HG03439 (cell line): Measurements from ENCODE around the gene SESN1.
"Not testable (repeated sequence)": the region's sequence is repeated elsewhere in the genome, so short reads cannot be mapped to it uniquely, and the experiment has no call there.

Experiments
- ATAC-seq: cut with Tn5 transposase; IDR thresholded peaks from one replicate; pipeline ENCODE4 v1.9.1; 2021; ENCODE audit warnings: mild to moderate bottlenecking, moderate library complexity; ENCODE audit not compliant: unreplicated experiment

SESN1 gene

GRCh38 chr6:109095036-109095834, 589 bp upstream of the SESN1 start, which contains the start of gene CEP57L1:
Gene CEP57L1, plus strand, starts transcription at chr6:109095507. Its CDS starts 49,715 bp downstream, at chr6:109145222.
- peak; percentile 77 for ATAC-seq

- ATAC-seq: no peak
Measured at GRCh38 chr6:109093732-109094415, 772 bp downstream of the SESN1 start.

- no peak for ATAC-seq
Measured at GRCh38 chr6:109092074-109092473, 2.6 kb downstream of the SESN1 start.

DNA sequence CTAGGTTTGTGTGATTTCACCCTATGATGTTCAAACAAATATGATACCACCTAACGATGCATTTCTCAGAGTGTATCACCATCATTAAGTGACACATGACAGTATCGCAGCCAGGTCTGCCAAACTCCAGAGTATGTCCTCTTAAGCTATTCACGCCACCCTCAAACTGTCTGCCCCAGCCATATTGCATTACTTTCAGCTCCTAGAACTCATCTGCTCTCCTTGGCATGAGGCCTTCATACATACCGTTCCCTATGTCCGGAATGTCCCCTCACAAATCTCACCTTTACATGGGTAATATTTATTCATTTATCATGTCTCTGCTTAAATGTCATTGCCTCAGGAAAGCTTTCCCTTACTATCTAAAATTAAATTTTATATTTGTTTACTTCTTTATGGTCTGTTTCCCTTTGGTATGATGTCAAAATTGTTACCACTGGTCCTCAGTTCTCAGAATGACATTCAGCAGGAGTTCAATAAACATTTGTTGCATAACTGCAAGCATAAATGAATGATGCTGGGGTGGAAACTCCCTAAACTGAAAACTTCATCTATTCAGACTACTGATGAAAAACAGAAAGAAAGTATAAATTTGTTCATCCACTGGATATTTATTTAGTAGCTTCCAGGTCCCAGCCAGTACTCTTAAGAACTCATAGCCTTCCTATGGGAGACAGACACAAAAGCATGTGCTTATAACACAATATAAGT, 3.2 kb downstream of the SESN1 start:
- ATAC-seq: no peak

DNA sequence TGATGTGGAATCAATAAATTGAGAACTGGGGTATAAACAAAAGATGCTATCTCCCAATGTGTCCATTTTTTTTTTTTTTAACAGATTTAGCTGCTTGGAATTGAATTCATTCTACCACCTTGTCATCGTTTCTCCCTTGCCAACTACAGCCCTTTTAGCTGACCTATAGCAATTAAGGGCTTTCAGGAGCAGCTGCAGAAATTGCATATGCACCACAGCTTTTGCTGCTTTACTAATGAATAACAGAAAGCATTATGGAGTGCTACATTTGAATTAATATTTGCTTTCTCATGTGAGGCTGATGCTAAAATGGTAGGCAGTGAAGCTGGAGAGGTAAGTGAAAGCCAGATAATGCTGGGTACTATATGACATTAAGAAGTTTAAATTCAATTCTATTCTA, 5.7 kb downstream of the SESN1 start:
- ATAC-seq: no peak

DNA sequence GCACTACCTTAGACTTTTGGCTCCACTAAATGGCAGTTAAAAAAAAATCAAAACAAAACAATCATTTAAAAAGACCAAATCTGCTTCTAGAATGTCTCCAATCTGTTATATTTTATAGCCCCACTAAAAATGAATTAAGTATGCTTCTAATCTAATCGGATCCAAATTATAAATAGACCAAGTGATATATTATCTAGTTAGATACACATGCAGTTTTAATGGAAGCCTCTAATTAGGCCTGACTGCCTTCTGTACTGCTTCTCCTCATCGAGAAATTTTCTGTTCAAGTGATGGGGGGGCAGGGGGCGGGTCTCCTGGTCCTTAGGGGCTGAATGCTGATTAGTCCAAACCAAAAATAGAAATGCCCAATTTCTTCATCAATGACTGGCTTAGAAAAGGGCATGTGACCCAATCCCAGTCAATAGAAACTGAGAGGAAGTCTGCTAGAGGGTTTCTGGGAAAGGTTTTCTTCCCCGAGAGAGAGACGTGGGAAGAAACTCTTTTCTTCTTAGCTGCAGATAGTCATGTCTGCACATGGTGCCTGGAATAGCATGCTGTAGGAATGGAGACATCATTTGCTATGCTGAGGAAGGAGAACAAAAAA, 6.9 kb downstream of the SESN1 start:
- ATAC-seq: no peak

DNA sequence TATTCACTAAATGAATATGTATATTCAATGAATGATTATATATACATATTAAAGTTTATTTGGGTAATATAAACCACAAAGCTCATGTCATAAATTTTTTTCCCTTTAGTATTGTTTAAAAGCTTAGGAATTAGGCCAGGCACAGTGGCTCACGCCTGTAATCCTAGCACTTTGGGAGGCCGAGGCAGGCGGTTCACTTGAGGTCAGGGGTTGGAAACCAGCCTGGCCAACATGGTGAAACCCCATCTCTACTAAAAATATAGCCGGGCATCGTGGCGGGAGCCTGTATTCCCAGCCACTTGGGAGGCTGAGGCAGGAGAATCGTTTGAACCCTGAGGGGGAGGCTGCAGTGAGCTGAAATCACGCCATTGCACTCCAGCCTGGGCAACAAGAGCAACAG, 10.5 kb downstream of the SESN1 start:
- ATAC-seq: not testable (repeated sequence)

GRCh38 chr6:109083657-109084056, 11.0 kb downstream of the SESN1 start:
- ATAC-seq: no peak

- ATAC-seq: no peak
Measured at GRCh38 chr6:109082188-109082577, 12.5 kb downstream of the SESN1 start.

- no peak for ATAC-seq
Measured at GRCh38 chr6:109081516-109082187, 13.0 kb downstream of the SESN1 start.

GRCh38 chr6:109081026-109081425, 13.6 kb downstream of the SESN1 start:
- no peak for ATAC-seq

DNA sequence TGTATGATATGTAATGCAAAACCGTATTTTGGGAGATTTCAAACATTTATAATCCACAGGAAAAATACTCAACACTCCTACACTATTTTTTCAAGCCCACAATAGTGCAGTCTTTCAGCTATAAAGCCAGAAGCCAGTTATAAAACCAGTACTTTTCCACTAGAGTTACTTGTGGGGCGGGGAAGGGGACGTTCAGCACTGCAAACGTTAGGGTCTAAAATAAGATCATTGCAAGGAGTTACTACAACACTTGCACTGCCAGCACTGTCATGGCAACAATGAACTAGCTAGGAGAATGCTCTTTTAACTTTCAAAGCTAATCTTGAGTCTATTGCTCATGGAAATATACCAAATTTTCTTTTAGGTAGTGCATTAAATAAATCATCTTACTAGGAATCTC, 14.7 kb downstream of the SESN1 start:
- no peak for ATAC-seq

DNA sequence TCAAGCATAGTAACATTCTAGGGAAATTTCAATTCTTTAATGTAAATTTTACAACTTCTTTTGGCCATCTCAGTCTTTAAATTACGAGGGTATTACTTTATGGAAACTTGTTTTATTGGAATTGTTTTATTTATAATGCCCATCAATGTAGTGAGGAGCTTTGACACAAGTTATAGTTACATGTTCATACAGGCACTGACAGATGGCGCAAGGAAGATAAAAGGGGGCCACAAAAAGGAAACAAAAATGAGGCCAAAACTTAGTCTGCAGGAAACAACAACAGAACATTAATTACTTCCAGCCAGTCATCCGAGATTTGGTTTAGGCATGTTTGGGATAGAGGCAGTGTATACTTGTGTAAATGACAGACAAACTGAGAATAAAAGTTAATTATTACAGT, 18.3 kb downstream of the SESN1 start:
- ATAC-seq: no peak

DNA sequence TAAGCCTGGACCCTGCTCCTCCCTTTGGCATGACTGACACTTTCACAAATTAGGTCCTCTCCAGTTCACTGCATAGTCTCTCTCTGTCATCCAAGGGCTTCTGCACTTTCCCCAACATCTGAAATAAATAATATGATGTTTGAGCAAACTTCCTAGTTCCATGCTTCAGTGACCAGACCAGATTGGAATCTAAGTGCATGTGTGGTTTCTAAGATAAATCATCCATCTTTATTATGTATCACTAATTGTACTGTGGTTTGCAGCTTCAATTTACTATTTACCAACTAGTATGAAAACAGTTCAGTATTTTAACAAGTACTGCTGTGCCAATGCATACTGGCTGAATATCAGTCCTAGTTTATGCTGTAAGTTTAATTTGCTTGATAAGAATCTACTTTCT, 18.7 kb downstream of the SESN1 start:
- no peak for ATAC-seq

DNA sequence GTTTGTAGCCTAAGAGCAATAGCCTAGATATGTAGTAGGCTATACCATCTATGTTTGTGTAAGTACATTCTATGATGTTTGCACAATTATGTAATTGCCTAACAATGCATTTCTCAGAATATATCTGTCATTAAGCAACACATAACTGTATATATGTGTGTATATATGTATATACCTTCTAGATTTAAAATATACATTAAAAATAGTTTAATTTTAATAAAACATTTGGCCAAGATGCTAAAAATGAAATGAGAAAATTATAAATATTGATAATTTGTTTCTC, 20.6 kb downstream of the SESN1 start:
- ATAC-seq: no peak

GRCh38 chr6:109073344-109074132, 21.1 kb downstream of the SESN1 start:
- no peak for ATAC-seq

- no peak for ATAC-seq
Measured at GRCh38 chr6:109071125-109071917, 23.3 kb downstream of the SESN1 start.

DNA sequence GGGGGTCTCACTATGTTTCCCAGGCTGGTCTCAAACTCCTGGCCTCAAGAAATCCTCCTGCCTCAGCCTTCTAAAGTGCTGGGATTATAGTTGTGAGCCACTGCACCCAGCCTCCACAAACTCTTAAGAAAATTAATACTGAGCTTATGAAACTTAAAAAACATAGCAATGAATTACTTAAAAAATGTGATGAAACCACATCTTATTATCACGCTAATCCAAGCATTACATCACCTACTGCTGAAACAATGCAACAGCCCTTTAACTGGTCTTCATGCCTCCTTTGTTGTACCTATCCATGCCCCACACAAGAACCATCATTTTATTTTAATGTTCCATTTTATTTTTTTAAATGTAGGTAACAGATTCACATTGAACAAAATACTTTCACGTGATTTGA, 24.9 kb downstream of the SESN1 start:
- ATAC-seq: no peak

DNA sequence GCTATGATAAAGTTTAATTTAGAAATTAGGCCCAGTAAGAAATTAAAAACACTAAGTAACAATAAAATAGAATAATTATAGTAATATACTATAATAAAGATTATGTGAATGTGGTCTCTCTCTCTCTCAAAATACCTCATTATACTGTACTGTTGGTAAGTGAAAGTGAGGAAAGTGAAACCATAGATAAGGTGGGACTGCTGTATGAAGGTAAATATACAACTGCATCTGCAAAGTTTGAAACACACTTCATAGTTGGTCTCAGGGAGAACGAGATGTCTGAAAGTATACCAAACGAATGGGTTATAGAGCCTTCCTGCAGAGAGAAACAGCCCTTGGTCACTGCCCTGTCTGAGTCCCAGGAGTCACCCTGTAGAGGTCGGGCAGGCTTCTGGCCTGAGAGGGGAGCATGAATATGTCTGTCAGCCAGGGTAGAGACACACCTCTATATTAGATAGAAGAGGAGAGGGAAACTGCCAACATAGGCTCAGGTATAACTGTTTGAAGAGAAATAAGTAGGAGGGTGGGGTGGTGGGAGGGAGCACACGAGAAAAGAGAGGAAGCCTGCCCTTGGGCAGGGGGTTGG, 31.8 kb downstream of the SESN1 start:
- no peak for ATAC-seq
